HG02884 (cell line): ENCODE measurements around the gene NPC2.

Experiments
- ATAC-seq: cut with Tn5 transposase; IDR thresholded peaks from one replicate; pipeline ENCODE4 v1.9.1; 2021; ENCODE audit warnings: mild to moderate bottlenecking, moderate library complexity; ENCODE audit not compliant: unreplicated experiment

The NPC2 gene

DNA sequence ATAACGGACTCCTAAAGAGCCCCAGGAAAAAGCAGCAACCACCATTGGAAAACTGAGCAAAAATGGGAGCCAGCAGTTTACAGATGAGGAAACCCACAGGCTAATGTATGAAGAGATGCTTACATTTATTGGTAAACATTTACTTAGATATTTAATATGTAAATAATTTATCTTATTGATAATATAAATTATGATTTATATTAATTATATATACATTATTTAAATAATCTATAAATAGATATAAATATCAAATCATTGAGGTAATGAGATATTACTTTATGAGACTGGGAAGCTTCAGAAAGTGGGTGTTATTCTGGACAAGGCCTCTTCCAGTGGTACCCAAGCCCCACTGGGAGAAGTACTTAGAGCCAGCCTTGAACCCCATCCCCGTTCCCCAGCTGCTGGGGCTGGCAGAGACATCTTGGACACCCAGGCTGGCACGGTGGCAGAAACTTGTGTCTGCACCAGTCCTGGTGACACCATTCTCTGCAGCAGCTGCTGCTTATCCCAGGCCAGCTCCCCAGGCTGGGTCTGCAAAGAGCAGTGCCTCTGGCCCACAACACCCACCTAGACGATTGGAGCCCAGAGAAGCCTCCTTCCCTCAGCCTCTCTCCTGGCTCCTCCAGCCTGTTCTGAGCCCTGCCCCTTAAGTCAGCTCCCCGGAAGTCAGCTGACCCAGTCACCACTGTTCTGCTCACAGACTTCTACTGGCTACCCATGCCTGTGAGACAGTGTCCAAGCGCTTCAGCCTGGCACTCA lies 26.4 kb upstream of the NPC2 start:
- ATAC-seq = no peak

DNA sequence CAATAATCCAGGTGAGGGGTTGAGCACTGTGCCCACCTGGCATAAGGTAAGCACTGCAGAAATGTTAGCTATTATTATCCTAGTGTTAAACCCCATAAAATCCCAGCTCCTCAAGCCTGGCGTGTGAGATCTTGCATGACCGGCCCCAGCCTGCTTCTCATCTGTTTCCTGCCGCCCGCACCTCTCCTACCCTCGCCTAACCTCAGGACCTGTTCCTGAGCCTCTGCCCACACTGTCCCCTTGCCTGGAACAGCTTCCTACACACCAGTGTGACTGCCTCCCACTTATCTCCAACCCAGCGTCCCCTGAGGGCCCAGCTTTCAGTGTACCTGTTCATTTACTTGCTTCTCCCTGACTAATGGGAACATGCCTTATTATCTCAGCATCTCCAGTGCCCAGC lies 25.1 kb upstream of the NPC2 start:
- ATAC-seq = no peak

- ATAC-seq = no peak
Measured at GRCh38 chr14:74517731-74518130, 24.6 kb upstream of the NPC2 start.

DNA sequence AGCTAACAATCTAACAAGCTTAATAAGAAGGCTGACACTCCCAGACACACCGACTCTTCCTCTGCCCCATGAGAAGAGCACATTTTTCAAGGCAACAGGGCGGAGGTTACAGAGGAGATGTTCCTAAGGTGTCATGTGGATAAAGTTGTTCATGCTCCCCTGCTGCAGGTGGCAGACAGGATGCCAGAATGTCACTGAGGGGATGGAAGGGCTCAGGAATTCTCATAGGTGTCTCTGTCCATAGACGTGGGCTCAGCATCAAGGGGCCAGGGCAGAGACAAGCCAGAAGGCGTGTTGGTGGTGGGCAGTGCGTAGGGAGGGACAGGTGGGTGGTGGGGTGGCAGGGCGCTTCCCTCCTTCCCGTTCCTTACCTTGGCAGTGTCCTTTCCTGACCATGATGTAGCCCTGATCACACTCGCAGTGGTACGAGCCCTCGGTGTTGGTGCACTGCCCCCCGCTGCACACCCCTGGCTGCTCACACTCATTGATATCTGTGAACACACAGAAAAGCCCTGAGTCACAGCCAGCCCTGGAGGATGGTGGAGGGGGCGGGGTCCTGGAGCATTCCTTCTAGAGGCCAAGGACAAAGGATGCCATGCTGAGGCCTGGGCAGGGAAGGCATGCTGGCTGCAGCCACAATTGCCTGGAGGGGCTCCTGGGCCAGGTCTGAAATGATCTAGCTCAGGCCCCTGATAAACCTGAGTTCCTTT lies 23.5 kb upstream of the NPC2 start:
- no peak for ATAC-seq

DNA sequence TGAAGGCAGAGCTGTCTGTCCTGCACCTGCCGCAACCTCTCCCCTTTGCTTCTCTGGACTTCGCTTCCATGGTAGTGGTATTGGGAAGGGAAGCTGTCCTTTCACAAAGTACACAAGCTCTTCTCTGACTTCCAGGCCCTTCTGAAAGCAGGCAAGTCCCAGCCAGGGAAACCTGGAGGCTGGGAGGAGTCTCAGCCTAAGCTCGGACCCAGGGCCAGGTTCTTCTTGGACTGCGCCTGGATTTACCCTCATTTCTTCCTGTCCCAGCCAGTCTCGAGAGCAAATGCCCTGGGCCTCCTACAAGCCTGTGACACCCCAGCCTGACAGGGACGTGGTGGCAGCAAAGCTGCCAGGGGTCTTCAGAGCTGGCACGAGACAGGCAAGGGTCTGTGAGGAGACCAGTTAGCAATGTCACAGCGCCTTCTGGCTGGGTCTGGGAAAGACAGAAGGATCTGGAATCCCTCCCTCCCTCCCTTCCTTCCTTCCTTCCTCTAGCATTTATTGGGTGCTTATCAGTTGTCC lies 22.8 kb upstream of the NPC2 start:
- ATAC-seq = no peak

GRCh38 chr14:74514471-74514941 lies 21.4 kb upstream of the NPC2 start:
- ATAC-seq = no peak

DNA sequence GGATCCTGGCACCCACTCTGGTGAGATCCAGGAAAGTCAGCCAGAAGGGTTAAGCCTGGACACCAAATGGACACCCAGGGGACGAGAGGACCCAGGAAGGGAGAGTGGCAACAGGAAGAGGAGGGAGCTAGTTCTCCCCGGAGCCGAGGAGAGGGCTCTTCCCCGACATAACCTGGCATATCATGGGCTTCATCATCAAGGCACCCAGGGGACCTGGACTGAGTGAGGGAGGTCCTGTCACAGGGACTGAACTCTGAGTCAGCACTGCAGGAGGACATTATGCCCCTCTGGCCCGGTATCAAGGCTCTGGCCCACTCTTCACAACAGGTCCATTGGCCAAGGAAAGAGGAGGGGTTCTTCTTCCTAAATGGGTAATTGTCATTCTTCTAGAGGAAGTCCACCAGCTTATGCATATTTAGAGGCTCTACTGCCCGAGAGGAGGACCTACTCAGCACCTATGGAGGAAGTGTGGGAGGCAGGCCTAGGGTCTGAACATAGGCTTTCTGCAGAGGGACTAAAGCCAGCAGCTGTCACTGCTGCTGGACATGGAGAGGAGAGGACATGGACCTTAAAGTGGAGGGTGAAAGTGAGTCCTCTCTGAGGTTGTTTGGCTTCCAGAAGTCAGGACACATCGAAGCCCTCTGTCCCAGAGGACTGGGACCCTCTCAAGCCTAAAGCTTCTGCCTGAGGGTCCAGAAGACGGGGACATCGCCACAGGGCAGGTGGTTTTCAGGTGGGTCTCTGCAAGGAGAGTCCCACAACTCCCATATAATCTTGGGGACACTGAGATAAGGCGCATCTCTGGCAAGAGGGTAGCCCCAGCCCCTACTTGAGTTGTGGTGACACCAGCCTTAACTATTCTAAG lies 19.1 kb upstream of the NPC2 start:
- no peak for ATAC-seq

DNA sequence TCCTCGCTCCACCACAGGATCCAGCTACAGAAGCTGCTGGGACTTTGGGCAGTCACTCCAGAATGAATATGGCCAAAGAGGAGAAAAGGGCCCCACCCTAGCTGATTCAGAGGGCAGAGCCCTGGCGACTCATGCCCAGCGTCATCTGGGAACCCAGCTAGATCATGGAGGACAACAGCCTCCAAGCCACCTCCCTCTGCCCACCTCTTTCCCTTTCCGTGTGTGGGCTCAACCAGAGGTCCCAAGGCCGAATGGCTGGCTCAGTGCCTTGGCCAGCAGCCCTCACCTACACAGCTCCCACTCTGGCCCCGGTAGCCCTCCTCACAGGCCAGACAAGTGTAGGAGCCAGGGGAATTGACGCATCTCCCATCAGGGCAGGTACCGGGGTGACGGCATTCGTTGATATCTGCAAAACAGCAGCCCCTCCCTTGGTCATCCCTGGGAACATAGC lies 17.9 kb upstream of the NPC2 start:
- ATAC-seq = no peak

DNA sequence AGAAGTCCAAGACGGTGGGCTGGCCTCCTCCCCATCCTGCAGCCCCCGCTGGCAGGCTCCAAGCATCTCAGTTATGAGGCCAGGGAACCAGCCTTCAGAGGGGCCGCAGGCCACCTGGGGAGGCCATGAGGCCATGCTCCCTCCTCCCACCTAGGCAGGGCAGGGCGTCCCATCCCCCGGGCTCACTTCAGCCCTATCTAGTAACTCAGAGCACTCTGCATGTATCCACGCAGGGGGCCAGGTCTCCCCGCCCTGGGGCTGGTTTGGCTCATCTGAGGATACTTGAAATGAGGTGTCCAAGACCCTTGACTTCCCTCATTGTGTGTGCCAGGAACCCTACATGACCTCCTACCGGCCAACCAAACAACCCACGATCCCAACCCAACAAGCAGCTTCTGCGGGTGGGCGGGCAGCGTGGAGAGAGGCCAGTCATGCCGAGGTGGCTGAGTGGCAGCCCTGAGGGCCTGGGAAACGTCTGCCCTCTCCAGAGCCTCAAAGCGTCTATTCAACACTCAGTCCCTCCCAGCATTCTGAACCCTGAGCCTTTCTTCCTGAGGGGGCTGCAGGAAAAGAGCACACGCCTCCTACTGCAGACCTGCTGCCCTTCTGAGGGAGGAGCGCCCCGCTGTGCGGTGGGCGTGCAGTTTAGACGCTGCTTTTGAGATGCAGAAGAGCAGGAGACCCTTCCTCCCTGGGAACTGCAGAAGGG lies 17.3 kb upstream of the NPC2 start:
- ATAC-seq = no peak

DNA sequence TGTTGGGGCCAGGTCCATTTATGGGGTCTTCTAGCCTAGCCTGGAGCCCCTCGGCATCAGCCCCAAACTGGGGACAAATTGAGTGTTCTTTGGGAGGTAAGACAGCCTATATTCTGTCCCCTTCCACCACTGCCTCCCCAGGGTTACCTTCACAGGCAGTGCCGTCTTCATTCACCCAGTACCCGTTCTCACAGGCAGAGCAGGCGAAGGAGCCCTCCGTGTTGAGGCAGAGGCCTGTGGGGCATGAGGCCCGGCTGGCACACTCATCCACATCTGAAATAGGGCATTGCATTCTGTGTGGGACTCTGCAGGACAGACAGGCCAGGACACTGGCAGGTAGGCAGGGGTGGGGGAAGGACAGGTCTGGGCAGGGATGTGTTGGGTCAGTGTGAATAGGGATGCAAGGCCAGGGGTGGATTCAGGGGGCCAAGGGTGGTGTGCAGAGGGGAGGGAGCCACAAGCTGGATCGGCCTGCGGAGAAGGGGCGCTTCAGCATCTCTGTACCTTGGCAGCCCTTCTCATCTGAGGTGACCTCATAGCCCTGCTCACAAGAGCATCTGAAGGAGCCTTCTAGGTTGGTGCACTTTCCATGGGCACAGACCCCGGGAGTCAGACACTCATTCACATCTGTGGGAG lies 16.6 kb upstream of the NPC2 start:
- no peak for ATAC-seq

GRCh38 chr14:74508844-74509428 lies 15.8 kb upstream of the NPC2 start:
- no peak for ATAC-seq

DNA sequence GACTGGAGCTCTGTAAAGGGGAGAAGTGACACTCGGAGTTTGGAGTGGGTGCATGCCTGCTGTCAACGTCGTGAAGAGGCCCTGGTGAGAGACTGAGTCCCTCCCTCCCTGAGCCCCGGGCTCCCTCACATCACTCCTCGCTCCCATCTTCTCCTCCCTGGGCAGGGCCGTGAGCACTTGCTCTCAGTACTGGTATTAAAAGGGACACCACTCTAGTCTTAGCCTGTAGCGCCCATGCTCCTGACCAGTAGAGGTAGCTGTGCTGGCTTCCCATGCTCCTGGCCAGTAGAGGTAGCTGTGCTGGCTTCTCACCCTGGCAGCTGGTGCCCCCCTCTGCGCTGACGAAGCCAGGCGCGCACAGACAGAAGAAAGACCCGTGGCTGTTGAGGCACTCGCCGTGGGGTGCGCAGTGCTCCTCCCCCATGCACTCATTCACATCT lies 15.2 kb upstream of the NPC2 start:
- ATAC-seq = no peak

DNA sequence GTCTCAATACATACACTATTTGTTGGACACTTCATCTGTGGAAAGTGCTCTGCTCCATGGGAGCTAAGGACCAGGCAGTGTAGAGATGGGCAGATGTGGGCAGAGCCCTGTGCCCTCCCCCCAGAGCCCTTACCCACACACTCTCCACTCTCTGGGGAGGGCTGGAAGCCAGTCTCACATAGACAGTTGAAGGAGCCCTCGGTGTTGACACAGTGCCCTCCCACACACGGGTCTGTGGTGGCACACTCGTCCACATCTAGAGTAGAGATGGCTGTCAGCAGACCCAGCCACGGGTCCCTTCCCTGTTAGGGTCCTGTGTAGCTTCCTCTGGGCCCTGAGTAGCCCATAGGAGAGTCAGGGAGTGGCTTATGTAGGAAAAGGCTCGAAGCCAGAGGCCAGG lies 14.7 kb upstream of the NPC2 start:
- no peak for ATAC-seq

GRCh38 chr14:74507085-74507484 lies 14.0 kb upstream of the NPC2 start:
- ATAC-seq = no peak

DNA sequence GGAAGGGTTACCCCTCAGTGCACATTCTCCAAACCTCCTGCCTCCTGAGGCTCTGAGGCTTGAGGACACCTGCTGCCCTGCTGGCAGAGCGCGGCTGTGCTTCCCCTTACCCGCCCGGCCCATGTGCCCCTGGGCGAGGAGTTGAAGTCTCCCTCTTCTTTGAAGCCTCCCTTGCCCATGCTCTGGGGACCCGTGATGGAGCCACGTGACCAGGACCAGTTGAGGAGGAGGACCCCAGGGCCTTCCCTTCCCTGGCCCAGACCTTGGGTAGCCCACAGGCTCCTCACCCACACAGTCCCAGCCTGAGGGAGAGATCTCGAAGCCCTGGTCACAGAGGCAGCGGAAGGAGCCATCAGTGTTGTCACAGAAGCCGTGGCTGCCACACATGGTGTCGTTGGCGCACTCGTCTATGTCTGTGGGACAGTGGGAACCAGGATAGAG lies 13.3 kb upstream of the NPC2 start:
- ATAC-seq = no peak

GRCh38 chr14:74505831-74506230 lies 12.7 kb upstream of the NPC2 start:
- no peak for ATAC-seq

GRCh38 chr14:74504874-74505720 lies 12.0 kb upstream of the NPC2 start:
- no peak for ATAC-seq

DNA sequence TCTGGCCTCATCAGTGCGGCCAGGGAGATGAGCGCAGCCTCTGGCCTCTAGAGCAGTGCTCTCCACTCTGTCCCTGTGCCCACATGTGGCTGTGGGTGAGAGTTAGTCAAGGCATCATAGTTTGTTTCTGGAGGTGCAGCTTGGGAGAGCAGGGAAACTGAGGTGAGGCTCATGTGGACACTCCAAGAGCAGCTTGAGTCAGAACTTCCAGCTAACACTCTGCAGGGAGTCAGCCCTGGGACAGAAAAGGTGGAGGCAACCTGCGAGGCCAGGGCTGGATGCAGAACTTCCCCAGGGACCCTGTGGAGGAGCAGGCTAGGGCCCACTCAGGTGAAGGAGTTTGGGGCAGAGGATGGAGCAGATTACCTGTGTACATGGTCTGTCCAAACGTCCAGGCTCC lies 11.3 kb upstream of the NPC2 start:
- no peak for ATAC-seq

GRCh38 chr14:74503938-74504335 lies 10.8 kb upstream of the NPC2 start:
- ATAC-seq = no peak
